Mammary epithelial cell (primary cell): ENCODE measurements around the gene SORCS2.

Source experiments
- EZH2 ChIP-seq: IDR thresholded peaks from 2 replicates; pipeline ENCODE4 v1.6.1; 2012; ENCODE audit warnings: low read length, inconsistent platforms, borderline replicate concordance
- TF ChIP-seq, protein P1 (sequence below), 2 donors: IDR thresholded peaks in 1 of 2; conservative IDR thresholded peaks in 1 of 2; 2 replicates each; pipeline ENCODE4 v1.5.1; 2011 to 2012; ENCODE audit warnings: inconsistent platforms in 2 of 2, low read length in 2 of 2, mild to moderate bottlenecking in 2 of 2, control low read depth in 1 of 2, low read depth in 1 of 2; ENCODE audit not compliant: insufficient read depth in 1 of 2; ENCODE audit errors: extremely low read depth in 1 of 2

DNA sequence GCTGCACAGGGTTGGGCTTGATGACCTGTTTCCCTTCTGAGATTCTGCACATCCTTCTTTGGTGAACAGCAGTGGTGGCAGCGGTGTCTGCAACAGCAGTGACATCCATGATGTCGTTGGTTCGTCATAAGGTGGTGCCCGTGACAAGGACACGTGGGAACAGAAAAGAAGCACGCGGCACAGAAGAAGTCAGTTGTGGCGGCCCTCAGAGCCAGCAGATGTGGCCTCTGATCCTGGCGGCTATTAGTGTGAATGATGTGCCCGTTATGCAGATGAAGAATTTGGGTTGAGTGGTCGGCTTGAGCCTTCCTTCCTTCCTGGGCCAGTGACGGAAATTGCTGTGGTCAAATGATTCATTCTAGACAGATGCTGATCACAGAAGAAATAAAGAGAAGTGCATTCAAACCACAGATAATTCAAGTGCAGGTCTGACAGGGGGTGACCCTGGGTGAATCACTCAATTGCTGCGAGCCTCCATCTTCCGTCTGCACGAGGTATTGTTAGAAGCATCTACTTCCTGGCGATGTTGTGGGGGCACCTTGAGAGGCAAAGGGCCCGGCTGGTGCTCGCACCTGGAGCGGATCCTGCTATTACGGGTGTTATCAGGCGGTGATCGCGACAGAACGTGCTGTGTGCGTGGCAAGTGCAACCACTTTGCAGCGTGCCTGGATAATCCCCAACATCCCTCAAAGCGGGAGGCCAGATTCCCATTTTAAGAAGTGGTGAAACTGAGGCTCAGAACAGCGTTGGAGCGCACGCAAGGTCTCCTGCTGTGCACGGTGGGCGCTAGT, 457.6 kb downstream of the SORCS2 start:
- TF ChIP-seq, protein P1, sequence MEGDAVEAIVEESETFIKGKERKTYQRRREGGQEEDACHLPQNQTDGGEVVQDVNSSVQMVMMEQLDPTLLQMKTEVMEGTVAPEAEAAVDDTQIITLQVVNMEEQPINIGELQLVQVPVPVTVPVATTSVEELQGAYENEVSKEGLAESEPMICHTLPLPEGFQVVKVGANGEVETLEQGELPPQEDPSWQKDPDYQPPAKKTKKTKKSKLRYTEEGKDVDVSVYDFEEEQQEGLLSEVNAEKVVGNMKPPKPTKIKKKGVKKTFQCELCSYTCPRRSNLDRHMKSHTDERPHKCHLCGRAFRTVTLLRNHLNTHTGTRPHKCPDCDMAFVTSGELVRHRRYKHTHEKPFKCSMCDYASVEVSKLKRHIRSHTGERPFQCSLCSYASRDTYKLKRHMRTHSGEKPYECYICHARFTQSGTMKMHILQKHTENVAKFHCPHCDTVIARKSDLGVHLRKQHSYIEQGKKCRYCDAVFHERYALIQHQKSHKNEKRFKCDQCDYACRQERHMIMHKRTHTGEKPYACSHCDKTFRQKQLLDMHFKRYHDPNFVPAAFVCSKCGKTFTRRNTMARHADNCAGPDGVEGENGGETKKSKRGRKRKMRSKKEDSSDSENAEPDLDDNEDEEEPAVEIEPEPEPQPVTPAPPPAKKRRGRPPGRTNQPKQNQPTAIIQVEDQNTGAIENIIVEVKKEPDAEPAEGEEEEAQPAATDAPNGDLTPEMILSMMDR (conservative IDR thresholded peaks at IDR 0.05 in 1 of 2, IDR thresholded peaks at IDR 0.05 in 1 of 2; ENCODE audit: extremely low read depth in 1 of 2, insufficient read depth in 1 of 2, low read depth in 1 of 2, low read length in 2 of 2): no peak
- TF ChIP-seq EZH2: no peak
